HepG2 (cell line): ENCODE data around the gene SPOPL. TPM values are rescaled to one million over a fixed set of nuclear protein-coding genes. Genes with fewer than 3 reads are reported as not detected.
A peak's percentile ranks its signal among the peaks of the same experiment; 100 is the strongest.

ENCODE experiments used
- ATAC-seq: fragments of 200-7000 bp; cut with Tn5 transposase; 3 replicates; pipeline ENCODE4 v1.9.1; 2020; ENCODE audit warnings: mild to moderate bottlenecking, moderate library complexity
- BruUV-seq: library from RNA; stranded (reverse); fragments of 400-500 nt; replicated peaks from 2 replicates; lab custom pipeline; 2021; lab: Mats Ljungman, UMichigan
- CTCF ChIA-PET: fragments of 300-600 bp; formaldehyde crosslinking; extraction: SDS; loops from one replicate; lab custom pipeline; 2021; ENCODE audit warnings: low total read pairs, inconsistent platforms, low intra/inter-chr PET ratio; lab: Yijun Ruan, JAX
- POLR2A ChIA-PET: fragments of 350-600 bp; sonication (Branson Sonifier 250); formaldehyde crosslinking; loops from one replicate; lab custom pipeline; 2020; ENCODE audit warnings: antibody characterized with exemption, inconsistent platforms; lab: Yijun Ruan, JAX
- DNase-seq: peaks from one replicate; pipeline ENCODE4 v3.0.0-alpha.2; 2015; ENCODE audit warnings: low spot score
- FAIRE-seq: peaks from 3 replicates; lab custom pipeline; 2011; peaks lifted over from hg19 to GRCh38; lab: Jason Lieb, UNC
- H2AFZ ChIP-seq: one replicate; pipeline ENCODE4 v1.6.1; 2011; ENCODE audit warnings: low read length, inconsistent platforms
- H3K27ac ChIP-seq: fragments of 300-600 bp; 3 replicates; pipeline ENCODE4 v1.8.0; 2011; ENCODE audit warnings: mixed run types, mild to moderate bottlenecking, mixed read lengths, low read length, inconsistent platforms; ENCODE audit not compliant: insufficient read depth; ENCODE audit errors: extremely low read length
- H3K27me3 ChIP-seq, 2 experiments: fragments of 200-600 bp in 1 of 2; 2 replicates in 1 of 2; 3 replicates in 1 of 2; pipeline versions ENCODE4 v1.6.0 to v1.8.0; 2011; ENCODE audit warnings: low read length in 2 of 2, mild to moderate bottlenecking in 2 of 2, moderate library complexity in 2 of 2, inconsistent platforms in 1 of 2; ENCODE audit not compliant: insufficient read depth in 2 of 2, control insufficient read depth in 1 of 2
- H3K36me3 ChIP-seq, 2 experiments: fragments of 200-600 bp in 1 of 2; replicated peaks in 1 of 2; 2 replicates in 1 of 2; 3 replicates in 1 of 2; pipeline versions ENCODE4 v1.5.1 to v1.8.0; 2011; ENCODE audit warnings: low read length in 2 of 2, inconsistent platforms in 1 of 2; ENCODE audit not compliant: insufficient read depth in 2 of 2, control insufficient read depth in 1 of 2
- H3K4me1 ChIP-seq: 2 replicates; pipeline ENCODE4 v1.5.1; 2012; ENCODE audit warnings: low read length, inconsistent platforms; ENCODE audit not compliant: insufficient read depth
- H3K4me2 ChIP-seq: 2 replicates; pipeline ENCODE4 v1.6.0; 2011; ENCODE audit warnings: low read depth, low read length, inconsistent platforms
- H3K4me3 ChIP-seq, 3 experiments: fragments of 200-600 bp in 1 of 3; sonication (generic), shearing (Covaris generic) in 1 of 3; replicated peaks in 1 of 3; 2 replicates each; pipeline ENCODE4 v1.5.1; 2011 to 2016; ENCODE audit warnings: low read length in 3 of 3, inconsistent platforms in 2 of 3, low read depth in 2 of 3, mild to moderate bottlenecking in 2 of 3, control low read depth in 1 of 3, mixed read lengths in 1 of 3; ENCODE audit not compliant: insufficient read depth in 1 of 3
- H3K79me2 ChIP-seq: one replicate; pipeline ENCODE4 v1.6.1; 2011; ENCODE audit warnings: low read length, inconsistent platforms; ENCODE audit not compliant: insufficient read depth
- H3K9ac ChIP-seq: 2 replicates; pipeline ENCODE4 v1.6.0; 2011; ENCODE audit warnings: mild to moderate bottlenecking, low read depth, low read length, inconsistent platforms; ENCODE audit not compliant: insufficient read depth
- H3K9me3 ChIP-seq: 2 replicates; pipeline ENCODE4 v1.5.1; 2012; ENCODE audit warnings: mild to moderate bottlenecking, low read length
- H4K20me1 ChIP-seq: 2 replicates; pipeline ENCODE4 v1.6.0; 2011; ENCODE audit warnings: inconsistent platforms, mild to moderate bottlenecking, low read length, moderate library complexity; ENCODE audit not compliant: insufficient read depth
- CAMTA2 ChIP-seq: sonication (generic); formaldehyde crosslinking; IDR thresholded peaks from 2 replicates; pipeline ENCODE4 v1.4.0; 2020; ENCODE audit warnings: mild to moderate bottlenecking, missing genetic modification reagents, borderline replicate concordance
- ISX ChIP-seq: sonication (generic); formaldehyde crosslinking; conservative IDR thresholded peaks from 2 replicates; pipeline ENCODE4 v1.5.0; 2020; ENCODE audit warnings: missing genetic modification reagents
- PPARG ChIP-seq: conservative IDR thresholded peaks from 2 replicates; pipeline ENCODE4 v1.6.1; 2016; ENCODE audit warnings: missing biosample characterization, missing genetic modification reagents
- WGBS: methylation state at CpG from one replicate; pipeline ENCODE4 v1.1.6; 2017; ENCODE audit warnings: low lambda C conversion rate; 5-methylcytosine and 5-hydroxymethylcytosine counted together
- in situ Hi-C: cut with HindIII; loops from 2 replicates; pipeline ENCODE4 v1.10.0; 2017; ENCODE audit warnings: low pct_unique_long_range_greater_than_20kb; ENCODE audit not compliant: extremely low pct_ligation_motif_present
- intact Hi-C: fragments of 100-400 bp; cut with micrococcal nuclease; formaldehyde crosslinking; loops from one replicate; pipeline ENCODE4 v1.10.0; 2022; ENCODE audit not compliant: unreplicated experiment
- polyA plus RNA-seq, 8 experiments: library from polyadenylated mRNA; depleted of rRNA in 3 of 8; stranded (reverse) in 7 of 8; unstranded in 1 of 8; fragments of >200 nt; fragmentation: Illumina TruSeq in 4 of 8; extraction: Trizol in 4 of 8; gene quantifications; 2 replicates each; pipeline versions ENCODE4 v1.2.1 to v1.2.3, GENCODE V29; 2011 to 2016; ENCODE audit warnings: low read depth in 4 of 8, missing spikeins in 1 of 8, mixed read lengths in 1 of 8; ENCODE audit not compliant: insufficient read depth in 1 of 8
- total RNA-seq, 5 experiments: library from RNA; depleted of rRNA; stranded (reverse); fragments of >200 nt; fragmentation: Illumina TruSeq; extraction: Trizol; gene quantifications; 2 replicates each; pipeline ENCODE4 v1.2.3, GENCODE V29; 2016; ENCODE audit warnings: low read depth in 1 of 5
- TF ChIP-seq, protein P1 (sequence below): sonication (generic); formaldehyde crosslinking; IDR thresholded peaks from 2 replicates; pipeline ENCODE4 v1.4.0; 2020; ENCODE audit warnings: missing genetic modification reagents, borderline replicate concordance

Gene SPOPL
- total and polyA plus RNA-seq, 2 of the 13 experiments (the other 11 are each of a cell fraction or from before 2014, with no cell fraction given) = 12.6 to 51.6 TPM

GRCh38 chr2:138504092-138504491 is 2.5 kb downstream of the SPOPL start (continued):
- TF ChIP-seq, protein P1, sequence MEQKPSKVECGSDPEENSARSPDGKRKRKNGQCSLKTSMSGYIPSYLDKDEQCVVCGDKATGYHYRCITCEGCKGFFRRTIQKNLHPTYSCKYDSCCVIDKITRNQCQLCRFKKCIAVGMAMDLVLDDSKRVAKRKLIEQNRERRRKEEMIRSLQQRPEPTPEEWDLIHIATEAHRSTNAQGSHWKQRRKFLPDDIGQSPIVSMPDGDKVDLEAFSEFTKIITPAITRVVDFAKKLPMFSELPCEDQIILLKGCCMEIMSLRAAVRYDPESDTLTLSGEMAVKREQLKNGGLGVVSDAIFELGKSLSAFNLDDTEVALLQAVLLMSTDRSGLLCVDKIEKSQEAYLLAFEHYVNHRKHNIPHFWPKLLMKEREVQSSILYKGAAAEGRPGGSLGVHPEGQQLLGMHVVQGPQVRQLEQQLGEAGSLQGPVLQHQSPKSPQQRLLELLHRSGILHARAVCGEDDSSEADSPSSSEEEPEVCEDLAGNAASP (CRISPR knock-in tag) = peak; percentile 92
- 0 out of 2 replicates have a peak, but pooled peaks have one; percentile 52 for TF ChIP-seq PPARG (CRISPR knock-in tag)

DNA sequence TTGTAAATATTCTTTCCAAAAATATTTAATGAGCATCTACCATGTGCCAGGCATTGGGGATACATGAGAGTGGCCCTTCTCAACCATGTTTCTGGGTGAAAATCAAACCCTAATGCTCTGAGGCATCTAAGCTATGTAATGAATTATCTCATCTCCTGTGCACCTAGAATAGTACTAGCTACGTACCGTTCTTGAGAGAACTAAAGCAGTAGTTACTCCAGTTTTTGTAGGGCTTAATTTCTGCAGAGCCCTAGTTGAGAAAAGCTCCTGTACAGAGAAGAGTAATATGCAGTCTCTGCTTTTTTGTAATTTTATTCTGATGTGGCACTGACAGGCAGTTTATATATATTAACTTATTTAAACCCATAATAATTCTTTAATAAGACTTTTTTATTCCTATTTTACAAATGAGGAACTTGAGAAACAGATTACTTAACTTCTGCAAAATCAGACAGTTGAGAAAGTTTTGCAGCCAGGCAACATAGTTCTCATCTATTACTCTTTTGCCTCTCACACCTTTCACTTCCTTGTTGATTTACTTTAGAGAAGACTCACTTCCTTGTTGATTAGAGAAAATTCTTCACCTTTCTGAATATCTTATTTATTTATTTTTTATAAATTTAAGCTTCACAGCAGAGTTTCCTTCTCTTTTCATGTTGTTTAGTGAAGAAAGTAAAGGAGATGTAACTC is 3.1 kb downstream of the SPOPL start:
- no TSS peak for BruUV-seq
- DNase-seq = no peak
- peak overlapping the region; percentile 87 for H3K9ac ChIP-seq
- no peaks in the 10 kb centered on the region for H3K36me3 ChIP-seq
- ChIA-PET POLR2A (interaction anchor here (4.7 to 5.0 kb wide), 2 partner anchors 10 to 13 kb away, joined by 24 to 65 read pairs; no protein-coding TSS in a partner anchor), CTCF (no interaction called here)
- TF ChIP-seq ISX (CRISPR knock-in tag) = no peak
- TF ChIP-seq CAMTA2 (CRISPR knock-in tag) = no peak
- peaks cover 91% of the 10 kb centered on the region for H3K79me2 ChIP-seq
- peak overlapping the region; percentile 76 to 94 (median 92); a peak in 5 of 6 replicates for H3K4me3 ChIP-seq
- peak overlapping the region; percentile 80 for H3K27ac ChIP-seq
- 24% methylated on average over 2 of the region's 2 CpGs for WGBS
- no peaks in the 10 kb centered on the region for H3K9me3 ChIP-seq
- peaks cover 42% of the 10 kb centered on the region for H4K20me1 ChIP-seq
- intact Hi-C loops = loop anchor here (5.0 to 10.0 kb wide), 5 partner anchors 67 to 592 kb away; no protein-coding TSS in a partner anchor
- in situ Hi-C loops = no loop called here
- no peaks in the 10 kb centered on the region; a peak in 1 of 5 replicates for H3K27me3 ChIP-seq
- peaks cover 57% of the 10 kb centered on the region for H3K4me1 ChIP-seq
- no peak overlapping the region for H2AFZ ChIP-seq
- no peak for FAIRE-seq
- no peak for ATAC-seq
- peak overlapping the region; percentile 83 for H3K4me2 ChIP-seq
